ENCODE data around the gene TANGO2. TPM values are rescaled to one million over a fixed set of nuclear protein-coding genes. Genes with fewer than 3 reads are reported as not detected.

The TANGO2 gene
- total and polyA plus RNA-seq, 2 donors = 13.6 to 25.5 TPM

DNA sequence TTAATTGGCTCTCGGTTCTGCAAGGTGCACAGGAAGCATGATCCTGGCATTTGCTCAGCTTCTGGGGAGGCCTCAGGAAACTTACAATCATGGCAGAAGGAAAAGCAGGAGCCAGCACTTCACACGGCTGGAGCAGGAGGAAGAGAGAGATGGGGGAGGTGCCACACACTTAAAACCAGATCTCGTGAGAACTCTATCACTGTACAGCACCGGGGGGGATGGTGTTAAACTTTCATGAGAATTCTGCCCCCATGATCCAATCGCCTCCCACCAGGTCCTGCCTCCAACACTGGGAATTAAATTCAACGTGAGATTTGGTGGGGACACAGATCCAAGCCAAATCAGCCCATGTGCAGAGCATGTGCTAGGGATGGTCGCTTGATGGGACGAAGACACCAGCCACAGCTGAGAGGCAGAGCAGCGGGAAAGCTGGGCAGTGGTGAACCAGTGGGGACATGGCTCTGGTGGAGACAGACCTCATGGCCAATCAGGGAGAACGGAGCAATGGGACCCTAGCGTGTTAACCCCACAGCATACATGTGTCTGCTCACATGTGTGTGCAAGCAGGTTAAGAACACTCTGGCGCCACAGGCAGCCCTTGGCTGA is 6.2 kb downstream of the TANGO2 start:
- no peaks in the 10 kb centered on the region for H3K4me1 ChIP-seq (ENCODE audit: insufficient read depth)
- no peak overlapping the region for H3K27ac ChIP-seq (ENCODE audit: low read depth)
- no peak overlapping the region for H3K4me3 ChIP-seq (ENCODE audit: low read depth, low read length)
- 81% methylated on average over 12 of the region's 12 CpGs for WGBS
- DNase-seq (ENCODE audit: extremely low spot score) = no peak
- no peaks in the 10 kb centered on the region for H3K36me3 ChIP-seq (ENCODE audit: insufficient read depth)

DNA sequence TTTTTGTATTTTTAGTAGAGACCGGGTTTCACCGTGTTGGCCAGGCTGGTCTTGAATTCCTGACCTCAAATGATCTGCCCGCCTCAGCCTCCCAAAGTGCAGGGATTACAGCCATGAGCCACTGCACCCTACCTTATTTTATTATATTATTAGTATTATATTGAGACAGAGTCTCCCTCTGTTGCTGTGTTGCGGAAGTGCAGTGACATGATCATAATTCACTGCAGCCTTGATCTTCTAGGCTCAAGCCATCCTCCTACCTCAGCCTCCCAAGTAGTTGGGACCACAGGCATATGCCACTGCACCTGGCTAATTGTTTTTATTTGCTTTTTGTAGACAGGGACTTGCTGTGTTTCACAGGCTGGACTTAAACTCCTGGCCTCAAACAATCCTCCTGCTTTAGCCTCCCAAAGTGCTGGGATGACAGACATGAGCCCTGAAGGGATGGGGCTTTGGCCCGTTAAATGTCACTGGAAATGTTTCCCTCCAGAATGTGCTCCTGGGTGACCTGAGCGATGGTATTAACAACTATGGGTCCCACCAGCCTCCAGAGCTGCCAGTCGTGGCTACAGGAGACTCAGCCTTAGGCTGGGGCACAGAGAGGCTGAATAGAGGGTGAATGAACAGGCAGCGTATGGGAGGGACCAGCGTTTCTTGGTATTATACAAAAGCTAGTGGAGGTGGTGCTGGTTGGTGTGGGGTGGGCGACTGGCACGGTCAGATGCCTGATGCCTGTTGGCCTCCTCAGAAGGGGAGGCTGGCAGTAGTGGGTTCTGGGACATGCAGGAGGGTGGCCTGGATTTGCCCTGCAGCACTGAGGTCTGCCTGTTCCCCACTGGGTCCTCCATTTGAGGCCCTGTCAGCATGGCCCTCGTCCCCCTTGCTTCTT is 7.3 kb downstream of the TANGO2 start:
- H3K27ac ChIP-seq (ENCODE audit: low read depth) = no peak overlapping the region
- no peak overlapping the region for H3K4me3 ChIP-seq (ENCODE audit: low read depth, low read length)
- H3K36me3 ChIP-seq (ENCODE audit: insufficient read depth) = no peaks in the 10 kb centered on the region
- WGBS = 90% methylated on average over 12 of the region's 12 CpGs
- no peaks in the 10 kb centered on the region for H3K4me1 ChIP-seq (ENCODE audit: insufficient read depth)
- DNase-seq (ENCODE audit: extremely low spot score) = no peak

DNA sequence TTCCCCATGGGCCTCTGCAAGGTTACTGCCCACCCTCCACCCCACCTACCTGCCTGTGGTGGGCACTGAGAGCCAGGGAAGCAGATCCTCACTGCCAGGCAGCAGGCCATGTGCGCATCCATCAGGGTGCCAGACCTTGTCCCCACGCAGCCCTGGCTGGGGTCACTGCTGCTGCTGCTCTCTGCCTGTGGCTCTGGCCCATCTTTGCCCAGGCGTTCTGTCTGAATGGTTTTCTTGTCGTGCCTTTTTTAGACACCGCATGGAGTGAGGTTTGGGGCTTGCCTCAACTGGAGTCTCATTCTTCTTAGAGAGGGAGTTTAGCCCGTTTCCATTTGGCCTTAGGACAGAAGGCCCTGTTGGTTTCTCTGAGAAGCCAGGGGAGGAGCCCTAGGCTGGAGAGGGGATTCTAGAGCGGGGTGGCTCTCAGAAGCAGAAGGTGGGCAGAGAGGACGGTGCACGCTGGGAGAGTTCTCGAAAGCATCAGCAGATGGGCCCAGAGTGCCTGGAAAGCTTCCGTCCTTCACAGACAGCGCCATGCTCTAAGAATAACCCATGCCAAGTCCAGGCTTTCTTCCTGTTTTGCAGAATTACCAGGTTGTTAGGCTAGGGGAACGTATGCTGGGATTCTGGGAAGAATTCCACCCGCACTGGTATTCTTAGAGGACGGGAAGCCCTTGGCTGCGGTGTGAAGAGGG is 8.1 kb downstream of the TANGO2 start:
- Histone ChIP-seq H3K4me1 (ENCODE audit: insufficient read depth) (no peaks in the 10 kb centered on the region), H3K4me3 (ENCODE audit: low read depth, low read length) (no peak overlapping the region), H3K27ac (ENCODE audit: low read depth) (no peak overlapping the region), H3K36me3 (ENCODE audit: insufficient read depth) (no peaks in the 10 kb centered on the region)
- no peak for DNase-seq (ENCODE audit: extremely low spot score)
- WGBS = 81% methylated on average over 16 of the region's 16 CpGs

DNA sequence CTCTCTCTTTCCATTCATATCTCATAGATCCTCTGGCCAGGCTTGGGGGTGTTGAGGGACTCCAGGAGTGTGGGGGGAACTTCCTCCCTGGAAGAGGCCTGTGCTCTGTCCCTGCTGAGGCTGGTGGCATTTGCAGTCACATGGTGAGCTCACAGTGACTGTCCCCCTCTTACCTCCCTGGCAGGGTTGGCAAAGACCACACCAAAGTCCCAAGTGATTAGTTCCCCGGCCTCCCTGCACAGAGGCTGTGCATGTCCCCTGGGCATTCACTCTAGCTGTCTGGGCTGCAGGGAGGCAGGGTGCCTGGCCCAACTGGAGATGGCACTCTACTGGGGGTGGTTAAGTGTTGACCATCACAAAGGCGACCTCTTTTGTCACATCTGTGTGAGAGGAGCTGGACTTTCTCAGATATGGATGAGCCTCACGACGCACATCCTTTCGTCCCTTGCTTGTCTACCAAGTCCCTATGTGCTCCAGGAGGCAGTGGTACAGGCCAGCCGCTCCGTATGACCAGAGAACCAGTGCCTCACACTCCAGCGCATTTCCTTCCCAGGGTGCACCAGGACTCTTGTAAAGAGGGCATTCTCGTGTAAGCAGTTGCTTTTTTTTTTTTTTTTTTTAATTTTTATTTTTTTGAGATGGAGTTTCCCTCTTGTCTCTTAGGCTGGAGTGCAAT is 8.8 kb downstream of the TANGO2 start:
- DNase-seq (ENCODE audit: extremely low spot score) = no peak
- Histone ChIP-seq H3K27ac (ENCODE audit: low read depth) (no peak overlapping the region), H3K4me1 (ENCODE audit: insufficient read depth) (no peaks in the 10 kb centered on the region), H3K36me3 (ENCODE audit: insufficient read depth) (no peaks in the 10 kb centered on the region), H3K4me3 (ENCODE audit: low read depth, low read length) (no peak overlapping the region)
- 92% methylated on average over 9 of the region's 9 CpGs for whole genome bisulfite sequencing

DNA sequence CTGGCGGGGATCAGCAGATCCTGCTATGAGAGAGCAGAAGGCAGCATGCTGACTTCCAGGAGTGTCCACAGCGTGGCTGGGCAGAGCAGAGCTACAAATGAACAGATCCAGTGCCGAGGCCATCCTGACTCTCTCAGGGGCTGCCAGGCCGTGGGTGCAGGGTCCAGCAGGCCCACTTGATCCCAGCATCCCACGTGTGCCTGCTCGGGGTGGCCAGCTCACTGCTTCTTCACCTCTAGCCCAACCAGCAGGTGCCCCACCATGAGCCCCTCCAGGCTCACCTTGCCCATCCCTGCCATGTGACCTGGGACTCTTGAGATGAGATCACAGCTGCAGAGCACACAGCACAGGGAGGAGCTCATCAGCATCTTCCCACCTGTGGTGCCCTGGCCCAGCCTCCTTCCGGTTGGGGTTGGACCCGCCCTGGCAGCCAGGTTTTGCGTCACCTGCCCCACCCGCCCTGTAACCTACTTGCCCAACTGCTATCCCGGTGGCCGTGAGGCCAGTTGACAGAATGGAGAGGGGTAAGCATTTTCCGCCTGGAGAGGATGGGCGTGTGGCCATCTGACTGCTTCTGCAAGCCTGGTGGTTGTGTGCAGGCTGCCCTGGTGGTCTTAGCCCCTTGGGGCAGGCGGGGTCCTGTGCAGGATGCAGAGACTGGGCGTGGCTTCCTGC is 11.0 kb downstream of the TANGO2 start:
- H3K4me3 ChIP-seq (ENCODE audit: low read depth, low read length) = no peak overlapping the region
- whole genome bisulfite sequencing = 94% methylated on average over 16 of the region's 16 CpGs
- no peak overlapping the region for H3K27ac ChIP-seq (ENCODE audit: low read depth)
- no peaks in the 10 kb centered on the region for H3K4me1 ChIP-seq (ENCODE audit: insufficient read depth)
- H3K36me3 ChIP-seq (ENCODE audit: insufficient read depth) = no peaks in the 10 kb centered on the region
- DNase-seq (ENCODE audit: extremely low spot score) = no peak

DNA sequence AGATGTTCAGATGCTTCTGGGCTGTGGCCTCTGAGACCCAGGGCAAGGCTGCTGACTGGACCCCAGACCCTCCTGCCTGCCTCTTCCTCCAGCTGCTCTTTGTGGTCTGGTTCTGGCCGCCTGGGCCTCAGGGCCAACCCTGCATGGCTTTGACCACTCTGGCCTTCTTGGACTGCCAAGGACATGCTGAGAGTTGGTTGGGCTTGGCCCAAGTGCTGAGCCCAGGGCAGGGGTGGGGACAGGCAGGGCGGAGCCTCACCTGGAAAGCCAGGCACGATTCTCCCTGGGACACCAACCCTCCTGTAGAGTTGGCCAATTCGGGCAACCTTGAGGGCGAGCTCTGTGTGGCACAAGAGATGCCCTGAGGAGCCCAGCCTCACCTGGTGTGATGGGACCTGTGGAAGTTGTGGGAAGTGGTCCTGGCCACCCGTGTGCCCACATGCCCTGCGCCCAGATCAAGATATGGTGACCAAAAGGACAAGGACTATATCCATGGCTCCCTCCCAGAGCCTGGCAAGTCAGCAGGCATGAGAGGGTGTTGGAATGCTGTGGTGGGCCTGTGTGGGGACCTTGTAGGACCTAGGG is 11.6 kb downstream of the TANGO2 start:
- 93% methylated on average over 7 of the region's 7 CpGs for WGBS
- no peak overlapping the region for H3K4me3 ChIP-seq (ENCODE audit: low read depth, low read length)
- no peaks in the 10 kb centered on the region for H3K36me3 ChIP-seq (ENCODE audit: insufficient read depth)
- DNase-seq (ENCODE audit: extremely low spot score) = no peak
- no peaks in the 10 kb centered on the region for H3K4me1 ChIP-seq (ENCODE audit: insufficient read depth)
- H3K27ac ChIP-seq (ENCODE audit: low read depth) = no peak overlapping the region

DNA sequence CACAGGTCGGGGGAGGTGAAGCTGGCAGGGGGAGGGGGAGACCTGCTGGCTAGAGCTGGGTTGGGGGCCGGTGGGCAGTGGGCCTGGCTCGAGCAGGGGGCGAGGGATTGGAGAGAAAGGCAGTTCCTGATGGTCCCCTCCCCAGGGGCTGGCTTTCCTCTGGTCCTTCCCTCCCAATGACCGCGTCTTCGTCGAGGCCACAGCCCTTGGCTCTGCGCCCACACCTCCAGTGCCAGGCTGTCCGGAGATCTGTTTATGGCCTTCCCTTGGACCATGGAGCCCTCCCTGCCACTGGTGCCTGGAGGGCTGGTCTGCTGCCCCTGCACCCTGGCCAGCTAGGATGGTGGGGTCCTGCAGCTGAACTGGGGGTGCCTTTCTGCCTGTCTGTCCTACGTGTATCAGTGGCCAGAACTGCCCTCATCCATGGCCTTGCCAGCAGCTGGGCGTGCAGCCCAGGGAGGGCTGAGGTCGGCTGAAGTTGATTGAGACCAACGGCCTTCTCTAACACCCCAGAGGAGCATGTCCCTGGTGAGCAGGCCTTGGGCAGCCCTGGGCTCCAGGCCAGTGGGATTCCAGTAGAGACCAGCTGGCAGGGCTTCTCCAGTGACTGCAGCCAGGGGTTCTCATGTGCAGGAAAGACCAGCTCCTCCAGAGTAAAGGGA is 12.3 kb downstream of the TANGO2 start:
- Histone ChIP-seq H3K27ac (ENCODE audit: low read depth) (no peak overlapping the region), H3K4me3 (ENCODE audit: low read depth, low read length) (no peak overlapping the region), H3K36me3 (ENCODE audit: insufficient read depth) (peaks cover 2% of the 10 kb centered on the region), H3K4me1 (ENCODE audit: insufficient read depth) (no peaks in the 10 kb centered on the region)
- DNase-seq (ENCODE audit: extremely low spot score) = no peak
- WGBS = 68% methylated on average over 14 of the region's 14 CpGs

DNA sequence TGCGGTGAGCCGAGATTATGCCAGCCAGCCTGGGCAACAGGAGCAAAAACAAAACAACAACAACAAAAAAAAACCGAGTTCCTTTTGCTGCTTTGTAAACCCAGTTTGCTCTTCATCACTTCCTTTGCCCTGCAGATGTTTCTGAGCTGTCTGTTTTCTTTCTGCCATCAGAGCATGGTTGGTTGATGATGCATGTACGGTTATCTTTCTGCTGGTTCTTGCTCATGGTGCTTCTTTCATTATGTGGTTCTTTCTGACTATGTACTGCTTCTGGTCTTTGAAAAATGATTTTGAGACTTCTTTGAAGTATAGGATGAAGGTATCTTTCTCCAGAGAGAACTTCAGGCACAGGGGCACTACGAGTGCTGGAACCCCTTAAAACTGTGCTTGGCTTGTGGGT is 13.2 kb downstream of the TANGO2 start:
- DNase-seq (ENCODE audit: extremely low spot score) = no peak
- H3K4me1 ChIP-seq (ENCODE audit: insufficient read depth) = no peaks in the 10 kb centered on the region
- WGBS = 83% methylated on average over 5 of the region's 5 CpGs

DNA sequence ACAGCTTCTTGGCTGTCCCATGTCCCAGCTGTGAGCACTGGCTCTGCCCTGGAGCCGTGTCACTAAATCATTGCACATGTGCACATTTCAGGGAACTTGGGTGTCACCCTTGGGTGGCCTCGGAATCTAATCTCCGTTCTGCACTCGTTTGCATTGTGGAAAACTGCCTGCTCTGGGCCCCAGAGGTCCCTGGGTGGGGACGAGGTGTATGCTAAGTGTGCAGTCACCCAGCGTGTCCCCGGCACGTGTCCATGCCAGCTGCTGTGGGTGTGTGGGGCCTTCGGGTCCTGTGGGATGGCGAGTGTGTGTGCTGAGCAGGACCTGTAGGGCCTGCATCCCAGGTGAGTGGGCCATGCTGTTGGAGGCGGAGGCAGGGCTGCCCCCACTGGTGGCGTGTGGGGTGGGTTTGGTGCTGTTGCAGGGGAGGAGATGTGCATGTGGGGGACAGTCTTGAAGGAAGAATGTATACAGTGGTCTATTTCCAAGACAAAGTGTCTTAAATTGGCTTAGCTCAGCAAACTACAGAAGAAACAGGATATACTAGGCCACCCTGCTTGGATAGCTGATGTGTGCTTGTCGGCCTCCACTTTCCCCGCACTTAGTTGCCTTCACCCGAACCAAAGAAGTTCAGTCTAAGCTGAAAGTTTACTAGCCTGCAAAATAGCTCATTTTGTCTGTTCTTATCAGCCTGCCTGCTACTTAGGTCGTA is 14.6 kb downstream of the TANGO2 start:
- Histone ChIP-seq H3K4me1 (ENCODE audit: insufficient read depth) (no peaks in the 10 kb centered on the region), H3K4me3 (ENCODE audit: low read depth, low read length) (no peak overlapping the region), H3K27ac (ENCODE audit: low read depth) (no peak overlapping the region), H3K36me3 (ENCODE audit: insufficient read depth) (peaks cover 4% of the 10 kb centered on the region)
- WGBS = 87% methylated on average over 16 of the region's 16 CpGs
- DNase-seq (ENCODE audit: extremely low spot score) = no peak

More for the DNA sequence above, 13.2 kb downstream of the TANGO2 start:
- Histone ChIP-seq H3K36me3 (ENCODE audit: insufficient read depth) (peaks cover 4% of the 10 kb centered on the region), H3K27ac (ENCODE audit: low read depth) (no peak overlapping the region), H3K4me3 (ENCODE audit: low read depth, low read length) (no peak overlapping the region)

DNA sequence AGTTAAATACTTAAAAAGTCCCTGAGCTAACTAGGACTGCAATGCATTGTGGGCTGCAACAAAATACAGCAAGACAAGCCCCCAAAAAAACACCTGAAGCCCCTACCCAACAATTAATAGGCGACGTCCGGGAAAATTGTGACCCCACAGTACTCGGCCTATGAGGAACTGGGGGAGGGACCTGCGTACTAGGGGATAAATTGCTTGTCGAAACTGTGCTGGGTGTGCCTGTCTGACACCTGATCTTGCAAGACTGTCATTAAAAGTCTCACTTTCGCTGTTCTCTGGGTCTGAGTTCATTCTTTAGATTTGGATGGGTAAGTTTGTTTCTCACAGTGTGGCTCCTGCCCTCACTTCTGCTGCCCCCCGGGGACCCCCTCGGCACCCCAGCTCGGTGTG is 15.2 kb downstream of the TANGO2 start:
- WGBS = 87% methylated on average over 10 of the region's 10 CpGs
- Histone ChIP-seq H3K36me3 (ENCODE audit: insufficient read depth) (peaks cover 4% of the 10 kb centered on the region), H3K27ac (ENCODE audit: low read depth) (no peak overlapping the region), H3K4me1 (ENCODE audit: insufficient read depth) (no peaks in the 10 kb centered on the region), H3K4me3 (ENCODE audit: low read depth, low read length) (no peak overlapping the region)
- no peak for DNase-seq (ENCODE audit: extremely low spot score)

DNA sequence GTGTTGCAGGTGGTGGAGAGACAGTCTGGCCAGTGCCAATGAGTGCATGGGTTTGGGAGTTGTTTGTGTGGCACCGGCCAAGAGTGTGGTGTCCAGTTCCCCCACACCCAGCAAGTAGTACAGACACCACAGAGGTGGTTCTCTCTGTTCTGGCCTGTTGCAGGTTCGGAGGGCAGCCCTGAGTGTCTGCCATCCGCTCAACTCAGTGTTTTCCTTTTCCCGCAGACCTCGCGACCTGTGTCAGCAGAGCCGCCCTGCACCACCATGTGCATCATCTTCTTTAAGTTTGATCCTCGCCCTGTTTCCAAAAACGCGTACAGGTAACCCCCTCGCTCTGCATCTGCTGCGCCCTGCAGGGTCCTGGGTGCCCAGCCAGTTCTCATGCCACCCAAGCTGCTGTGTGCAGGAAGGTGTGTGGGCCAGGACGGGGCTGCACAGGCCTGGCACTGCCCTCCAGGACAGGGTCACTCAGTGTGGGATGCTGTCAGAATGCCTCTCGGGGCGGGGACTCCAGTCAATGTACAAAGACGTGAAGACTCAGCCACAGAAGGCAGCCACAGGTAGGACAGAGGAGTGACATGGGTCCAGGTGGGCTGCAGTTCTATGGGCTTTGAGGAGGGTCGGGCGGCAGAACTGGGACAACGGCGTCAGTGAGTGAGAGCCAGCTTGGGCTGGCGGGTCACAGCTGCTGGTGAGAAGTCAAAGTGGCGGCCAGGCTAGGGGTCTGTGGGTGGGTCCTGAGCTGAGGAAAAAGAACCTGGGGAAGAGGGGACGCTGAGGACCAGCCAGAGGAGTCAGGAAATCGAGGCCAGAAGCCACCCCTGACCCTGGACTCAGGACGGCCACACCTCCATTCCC is 15.9 kb downstream of the TANGO2 start:
- H3K36me3 ChIP-seq (ENCODE audit: insufficient read depth) = peaks cover 4% of the 10 kb centered on the region
- H3K27ac ChIP-seq (ENCODE audit: low read depth) = no peak overlapping the region
- no peak for DNase-seq (ENCODE audit: extremely low spot score)
- no peak overlapping the region for H3K4me3 ChIP-seq (ENCODE audit: low read depth, low read length)
- no peaks in the 10 kb centered on the region for H3K4me1 ChIP-seq (ENCODE audit: insufficient read depth)
- 94% methylated on average over 25 of the region's 25 CpGs for WGBS
